GM23338 (cell line): ENCODE data around the gene SRP68. TPM values are rescaled to one million over a fixed set of nuclear protein-coding genes. Genes with fewer than 3 reads are reported as not detected.

Experiments
- ATAC-seq: fragments of 200-7000 bp; cut with Tn5 transposase; 3 replicates; pipeline ENCODE4 v1.9.1; 2020
- DNase-seq: peaks from one replicate; pipeline ENCODE4 v3.0.0-alpha.2; 2015; ENCODE audit warnings: low spot score
- H2AFZ ChIP-seq: fragments of 200-600 bp; sonication (generic); 2 replicates; pipeline ENCODE4 v1.8.0; 2016; ENCODE audit warnings: antibody characterized with exemption, mild to moderate bottlenecking, moderate library complexity
- H3F3A ChIP-seq: fragments of 200-600 bp; sonication (generic); replicated peaks from 2 replicates; pipeline ENCODE4 v1.8.0; 2017; ENCODE audit warnings: antibody characterized with exemption, mixed run types, low read depth
- H3K27ac ChIP-seq: fragments of 200-600 bp; sonication (generic); 2 replicates; pipeline ENCODE4 v1.6.1; 2016; ENCODE audit warnings: low read depth
- H3K27me3 ChIP-seq: fragments of 200-600 bp; sonication (generic); 2 replicates; pipeline ENCODE4 v1.8.0; 2016; ENCODE audit warnings: mild to moderate bottlenecking, mixed run types, moderate library complexity; ENCODE audit not compliant: insufficient read depth
- H3K36me3 ChIP-seq: fragments of 200-600 bp; sonication (generic); 2 replicates; pipeline ENCODE4 v1.8.0; 2016; ENCODE audit warnings: mild to moderate bottlenecking; ENCODE audit not compliant: insufficient read depth
- H3K4me1 ChIP-seq: fragments of 200-600 bp; sonication (generic); 2 replicates; pipeline ENCODE4 v1.8.0; 2016; ENCODE audit warnings: mild to moderate bottlenecking, moderate library complexity; ENCODE audit not compliant: insufficient read depth
- H3K4me2 ChIP-seq: fragments of 200-600 bp; sonication (generic); 2 replicates; pipeline ENCODE4 v1.7.1; 2017; ENCODE audit warnings: mixed run types
- H3K4me3 ChIP-seq: fragments of 200-600 bp; sonication (generic); 2 replicates; pipeline ENCODE4 v1.6.1; 2016; ENCODE audit warnings: mixed run types
- H3K79me2 ChIP-seq: fragments of 200-600 bp; sonication (generic); replicated peaks from 2 replicates; pipeline ENCODE4 v1.8.0; 2017; ENCODE audit warnings: mild to moderate bottlenecking; ENCODE audit not compliant: insufficient read depth
- H3K9me2 ChIP-seq: fragments of 200-600 bp; sonication (generic); 2 replicates; pipeline ENCODE4 v1.8.0; 2017; ENCODE audit not compliant: insufficient read depth
- H4K20me1 ChIP-seq: fragments of 200-600 bp; sonication (generic); replicated peaks from 2 replicates; pipeline ENCODE4 v1.8.0; 2017; ENCODE audit warnings: mild to moderate bottlenecking; ENCODE audit not compliant: insufficient read depth
- H3K27ac Mint-ChIP-seq: 2 replicates; pipeline ENCODE4 v1.8.0; 2020; ENCODE audit warnings: inconsistent platforms, mild to moderate bottlenecking, moderate library complexity, mixed read lengths
- H3K27me3 Mint-ChIP-seq: 3 replicates; pipeline ENCODE4 v1.8.0; 2022; ENCODE audit warnings: low read depth, mild to moderate bottlenecking, moderate library complexity, mixed read lengths, inconsistent platforms; ENCODE audit not compliant: insufficient read depth, poor library complexity
- H3K36me3 Mint-ChIP-seq: 3 replicates; pipeline ENCODE4 v1.8.0; 2021; ENCODE audit warnings: low read depth, mild to moderate bottlenecking, inconsistent platforms, moderate library complexity, mixed read lengths
- H3K4me1 Mint-ChIP-seq: 3 replicates; pipeline ENCODE4 v1.8.0; 2020; ENCODE audit warnings: mild to moderate bottlenecking, inconsistent platforms, mixed read lengths
- H3K4me3 Mint-ChIP-seq: 3 replicates; pipeline ENCODE4 v1.8.0; 2021; ENCODE audit warnings: moderate library complexity, mild to moderate bottlenecking, inconsistent platforms, mixed read lengths
- H3K9me3 Mint-ChIP-seq: 3 replicates; pipeline ENCODE4 v1.8.0; 2020; ENCODE audit warnings: moderate library complexity, mild to moderate bottlenecking, inconsistent platforms, mixed read lengths
- JUNB ChIP-seq: IDR thresholded peaks from one replicate; pipeline ENCODE4 v1.6.1; 2016; ENCODE audit warnings: antibody characterized with exemption; ENCODE audit not compliant: unreplicated experiment
- NANOG ChIP-seq: IDR thresholded peaks from 2 replicates; pipeline ENCODE4 v1.6.1; 2016; ENCODE audit warnings: antibody characterized with exemption, borderline replicate concordance
- POLR2AphosphoS5 ChIP-seq: IDR thresholded peaks from 2 replicates; pipeline ENCODE4 v1.6.1; 2016; ENCODE audit warnings: antibody characterized with exemption, low read depth
- ZNF114 ChIP-seq: fragments of 250-450 bp; sonication (Bioruptor Pico); IDR thresholded peaks from 2 replicates; pipeline ENCODE4 v1.5.0; 2020; ENCODE audit warnings: mild to moderate bottlenecking, moderate library complexity
- ZNF331 ChIP-seq: fragments of 250-450 bp; sonication (Bioruptor Pico); IDR thresholded peaks from 2 replicates; pipeline ENCODE4 v1.5.0; 2020; ENCODE audit warnings: low read depth, mild to moderate bottlenecking, moderate library complexity
- polyA plus RNA-seq: library from polyadenylated mRNA; unstranded; fragments of >200 nt; fragmentation: Nextera tagmentation; extraction: Ambion mirVana; gene quantifications from 2 replicates; pipeline ENCODE4 v1.2.1, GENCODE V29; 2016
- total RNA-seq: library from RNA; depleted of rRNA; stranded (reverse); fragments of >200 nt; shearing (Covaris generic); gene quantifications from 2 replicates; pipeline ENCODE4 v1.2.3, GENCODE V29; 2014
- TF ChIP-seq, protein P1 (sequence below): IDR thresholded peaks from one replicate; pipeline ENCODE4 v1.6.1; 2018; ENCODE audit warnings: antibody characterized with exemption; ENCODE audit not compliant: unreplicated experiment
- TF ChIP-seq, protein P2 (sequence below): IDR thresholded peaks from 2 replicates; pipeline ENCODE4 v1.6.1; 2016; ENCODE audit warnings: antibody characterized with exemption
- TF ChIP-seq, protein P3 (sequence below), 2 experiments: fragments of 200-600 bp in 1 of 2; sonication (generic) in 1 of 2; conservative IDR thresholded peaks; 2 replicates each; pipeline versions ENCODE4 v1.5.1 to v1.6.1; 2016 to 2017; ENCODE audit warnings: antibody characterized with exemption in 2 of 2, low read depth in 2 of 2, mild to moderate bottlenecking in 2 of 2, moderate library complexity in 1 of 2

Gene SRP68
- total and polyA plus RNA-seq, 2 experiments from 2014 or later, result 30.7 to 62.8 TPM

DNA sequence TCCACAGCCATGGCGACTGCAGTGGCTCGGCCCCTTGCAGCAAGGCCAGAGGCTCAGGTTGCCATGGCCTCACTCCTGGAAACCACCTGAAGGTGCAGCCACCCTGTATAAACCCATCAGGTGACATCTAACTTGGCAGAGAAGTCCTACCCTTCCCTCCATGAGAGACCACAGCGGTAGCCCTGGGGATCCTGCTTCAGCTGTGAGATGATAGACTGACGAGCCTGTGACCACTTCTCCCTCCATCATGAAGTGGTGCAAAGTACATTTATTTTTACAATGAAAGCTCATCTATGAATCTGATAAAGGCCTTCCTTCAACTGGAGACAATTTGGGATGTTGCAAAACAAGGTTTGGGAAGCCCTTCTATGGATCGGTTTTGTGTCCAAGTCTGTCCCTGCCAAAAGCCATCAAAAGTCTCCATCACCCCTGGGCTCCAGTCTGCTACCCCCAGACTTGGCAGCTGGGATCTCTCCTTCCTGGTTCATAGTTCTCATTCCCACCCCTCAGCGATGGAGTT lies 8.5 kb upstream of the SRP68 start:
- H4K20me1 ChIP-seq, result 0 out of 2 replicates have a peak, but pooled peaks cover 7% of the 10 kb centered on the region
- peak overlapping the region; percentile 88 for H3K4me2 ChIP-seq
- peaks cover 5% of the 10 kb centered on the region; the same call in 1 of the 2 replicates for H3K36me3 ChIP-seq
- peak overlapping the region; percentile 55 for H3K4me3 Mint-ChIP-seq
- no peak for TF ChIP-seq ZNF331
- peaks cover 24% of the 10 kb centered on the region for H3F3A ChIP-seq
- peaks cover 41% of the 10 kb centered on the region for H3K27me3 ChIP-seq
- H3K27ac Mint-ChIP-seq, result no peak overlapping the region
- no peaks in the 10 kb centered on the region for H3K9me3 Mint-ChIP-seq
- peaks cover 61% of the 10 kb centered on the region for H3K27me3 Mint-ChIP-seq
- no peaks in the 10 kb centered on the region for H3K79me2 ChIP-seq
- peaks cover 42% of the 10 kb centered on the region for H3K4me1 Mint-ChIP-seq
- ATAC-seq, result no peak
- no peaks in the 10 kb centered on the region for H3K9me2 ChIP-seq
- DNase-seq, result no peak
- no peak overlapping the region for H3K27ac ChIP-seq
- H3K4me1 ChIP-seq, result peaks cover 33% of the 10 kb centered on the region
- peak overlapping the region; percentile 52 for H3K4me3 ChIP-seq
- no peak overlapping the region for H2AFZ ChIP-seq
- peaks cover 27% of the 10 kb centered on the region for H3K36me3 Mint-ChIP-seq

DNA sequence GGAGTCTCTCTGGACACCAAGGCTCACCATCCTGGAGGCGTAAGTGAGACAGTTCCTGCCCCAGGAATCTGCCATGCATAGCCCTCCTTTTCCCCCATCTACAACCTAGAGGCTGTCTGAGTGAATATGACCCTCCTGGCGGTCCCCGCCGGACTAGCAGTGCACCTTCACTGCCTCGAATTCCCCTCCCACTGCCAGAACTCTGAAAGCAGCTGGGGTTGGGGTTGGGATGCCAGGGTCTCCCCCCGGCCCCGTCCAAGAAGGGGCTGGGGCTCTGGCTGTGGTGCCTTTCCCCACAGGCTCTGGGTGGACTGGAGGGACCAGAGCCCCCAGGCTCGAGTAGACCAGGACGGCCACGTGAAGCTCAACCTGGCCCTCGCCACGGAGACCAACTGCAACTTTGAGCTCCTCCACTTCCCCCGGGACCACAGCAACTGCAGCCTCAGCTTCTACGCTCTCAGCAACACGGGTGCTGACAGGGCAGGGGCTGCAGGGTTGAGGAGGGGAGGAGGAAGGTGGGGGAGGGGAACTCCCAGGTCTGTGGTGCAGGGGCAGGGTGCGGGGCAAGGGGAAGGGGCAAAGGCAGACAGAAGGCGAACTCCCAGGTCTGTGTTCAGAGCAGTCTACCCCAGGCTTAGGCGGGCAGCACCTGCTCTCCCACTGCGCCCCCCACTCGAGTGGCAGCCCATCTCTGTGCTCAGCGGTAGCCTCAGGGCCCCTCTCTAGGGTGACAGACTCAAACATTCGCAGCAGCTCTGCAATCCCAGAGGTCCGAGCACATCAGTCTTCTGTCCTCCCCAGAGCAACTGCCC lies 7.8 kb upstream of the SRP68 start:
- no peaks in the 10 kb centered on the region; the same call in 2 of the 3 replicates for H3K9me3 Mint-ChIP-seq

DNA sequence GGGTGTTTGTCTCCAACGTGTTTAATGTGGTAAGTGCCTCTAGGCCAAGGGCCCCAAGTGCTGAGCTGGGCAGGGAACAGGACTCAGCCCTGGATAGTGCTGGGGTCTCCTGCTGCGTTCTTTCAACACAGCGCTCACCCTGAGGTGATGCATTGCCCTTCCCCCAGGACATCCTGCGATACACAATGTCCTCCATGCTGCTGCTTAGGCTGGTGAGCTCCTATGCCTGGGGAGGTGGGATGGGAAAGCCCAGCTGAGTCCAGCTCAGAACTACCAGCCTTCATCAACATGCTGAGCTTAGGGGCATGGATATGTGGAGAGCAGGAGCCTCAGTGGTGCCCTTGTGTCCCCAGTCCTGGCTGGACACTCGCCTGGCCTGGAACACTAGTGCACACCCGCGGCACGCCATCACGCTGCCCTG lies 7.2 kb upstream of the SRP68 start:
- no peak overlapping the region for H2AFZ ChIP-seq
- 0 out of 2 replicates have a peak, but pooled peaks cover 7% of the 10 kb centered on the region for H4K20me1 ChIP-seq
- peak overlapping the region; percentile 88 for H3K4me2 ChIP-seq
- H3K27ac Mint-ChIP-seq, result no peak overlapping the region
- no peak overlapping the region for H3K27ac ChIP-seq
- peak overlapping the region; percentile 55 for H3K4me3 Mint-ChIP-seq
- H3K36me3 ChIP-seq, result no peaks in the 10 kb centered on the region
- peaks cover 51% of the 10 kb centered on the region for H3K4me1 Mint-ChIP-seq
- peaks cover 73% of the 10 kb centered on the region for H3K27me3 Mint-ChIP-seq
- no peaks in the 10 kb centered on the region; the same call in 2 of the 3 replicates for H3K9me3 Mint-ChIP-seq
- H3F3A ChIP-seq, result peaks cover 34% of the 10 kb centered on the region
- no peak for DNase-seq
- peaks cover 41% of the 10 kb centered on the region for H3K4me1 ChIP-seq
- H3K27me3 ChIP-seq, result peaks cover 54% of the 10 kb centered on the region
- no peaks in the 10 kb centered on the region for H3K79me2 ChIP-seq
- H3K9me2 ChIP-seq, result no peaks in the 10 kb centered on the region
- ATAC-seq, result no peak
- H3K4me3 ChIP-seq, result peak overlapping the region; percentile 52
- peaks cover 17% of the 10 kb centered on the region for H3K36me3 Mint-ChIP-seq
- TF ChIP-seq NANOG (no peak), JUNB (no peak)
- TF ChIP-seq, protein P1, sequence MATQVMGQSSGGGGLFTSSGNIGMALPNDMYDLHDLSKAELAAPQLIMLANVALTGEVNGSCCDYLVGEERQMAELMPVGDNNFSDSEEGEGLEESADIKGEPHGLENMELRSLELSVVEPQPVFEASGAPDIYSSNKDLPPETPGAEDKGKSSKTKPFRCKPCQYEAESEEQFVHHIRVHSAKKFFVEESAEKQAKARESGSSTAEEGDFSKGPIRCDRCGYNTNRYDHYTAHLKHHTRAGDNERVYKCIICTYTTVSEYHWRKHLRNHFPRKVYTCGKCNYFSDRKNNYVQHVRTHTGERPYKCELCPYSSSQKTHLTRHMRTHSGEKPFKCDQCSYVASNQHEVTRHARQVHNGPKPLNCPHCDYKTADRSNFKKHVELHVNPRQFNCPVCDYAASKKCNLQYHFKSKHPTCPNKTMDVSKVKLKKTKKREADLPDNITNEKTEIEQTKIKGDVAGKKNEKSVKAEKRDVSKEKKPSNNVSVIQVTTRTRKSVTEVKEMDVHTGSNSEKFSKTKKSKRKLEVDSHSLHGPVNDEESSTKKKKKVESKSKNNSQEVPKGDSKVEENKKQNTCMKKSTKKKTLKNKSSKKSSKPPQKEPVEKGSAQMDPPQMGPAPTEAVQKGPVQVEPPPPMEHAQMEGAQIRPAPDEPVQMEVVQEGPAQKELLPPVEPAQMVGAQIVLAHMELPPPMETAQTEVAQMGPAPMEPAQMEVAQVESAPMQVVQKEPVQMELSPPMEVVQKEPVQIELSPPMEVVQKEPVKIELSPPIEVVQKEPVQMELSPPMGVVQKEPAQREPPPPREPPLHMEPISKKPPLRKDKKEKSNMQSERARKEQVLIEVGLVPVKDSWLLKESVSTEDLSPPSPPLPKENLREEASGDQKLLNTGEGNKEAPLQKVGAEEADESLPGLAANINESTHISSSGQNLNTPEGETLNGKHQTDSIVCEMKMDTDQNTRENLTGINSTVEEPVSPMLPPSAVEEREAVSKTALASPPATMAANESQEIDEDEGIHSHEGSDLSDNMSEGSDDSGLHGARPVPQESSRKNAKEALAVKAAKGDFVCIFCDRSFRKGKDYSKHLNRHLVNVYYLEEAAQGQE, result no peak
- TF ChIP-seq, protein P2, sequence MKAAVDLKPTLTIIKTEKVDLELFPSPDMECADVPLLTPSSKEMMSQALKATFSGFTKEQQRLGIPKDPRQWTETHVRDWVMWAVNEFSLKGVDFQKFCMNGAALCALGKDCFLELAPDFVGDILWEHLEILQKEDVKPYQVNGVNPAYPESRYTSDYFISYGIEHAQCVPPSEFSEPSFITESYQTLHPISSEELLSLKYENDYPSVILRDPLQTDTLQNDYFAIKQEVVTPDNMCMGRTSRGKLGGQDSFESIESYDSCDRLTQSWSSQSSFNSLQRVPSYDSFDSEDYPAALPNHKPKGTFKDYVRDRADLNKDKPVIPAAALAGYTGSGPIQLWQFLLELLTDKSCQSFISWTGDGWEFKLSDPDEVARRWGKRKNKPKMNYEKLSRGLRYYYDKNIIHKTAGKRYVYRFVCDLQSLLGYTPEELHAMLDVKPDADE, result no peak

More for the DNA sequence above, 7.8 kb upstream of the SRP68 start:
- Mint-ChIP-seq H3K36me3 (peaks cover 23% of the 10 kb centered on the region), H3K27ac (no peak overlapping the region), H3K4me3 (peak overlapping the region; percentile 55), H3K27me3 (peaks cover 67% of the 10 kb centered on the region), H3K4me1 (peaks cover 47% of the 10 kb centered on the region)
- no peak overlapping the region for H3K27ac ChIP-seq
- DNase-seq (peak; percentile 61), ATAC-seq (peak; percentile 16)
- TF ChIP-seq ZNF114 (CRISPR knock-in tag), result no peak
- TF ChIP-seq, protein P3, sequence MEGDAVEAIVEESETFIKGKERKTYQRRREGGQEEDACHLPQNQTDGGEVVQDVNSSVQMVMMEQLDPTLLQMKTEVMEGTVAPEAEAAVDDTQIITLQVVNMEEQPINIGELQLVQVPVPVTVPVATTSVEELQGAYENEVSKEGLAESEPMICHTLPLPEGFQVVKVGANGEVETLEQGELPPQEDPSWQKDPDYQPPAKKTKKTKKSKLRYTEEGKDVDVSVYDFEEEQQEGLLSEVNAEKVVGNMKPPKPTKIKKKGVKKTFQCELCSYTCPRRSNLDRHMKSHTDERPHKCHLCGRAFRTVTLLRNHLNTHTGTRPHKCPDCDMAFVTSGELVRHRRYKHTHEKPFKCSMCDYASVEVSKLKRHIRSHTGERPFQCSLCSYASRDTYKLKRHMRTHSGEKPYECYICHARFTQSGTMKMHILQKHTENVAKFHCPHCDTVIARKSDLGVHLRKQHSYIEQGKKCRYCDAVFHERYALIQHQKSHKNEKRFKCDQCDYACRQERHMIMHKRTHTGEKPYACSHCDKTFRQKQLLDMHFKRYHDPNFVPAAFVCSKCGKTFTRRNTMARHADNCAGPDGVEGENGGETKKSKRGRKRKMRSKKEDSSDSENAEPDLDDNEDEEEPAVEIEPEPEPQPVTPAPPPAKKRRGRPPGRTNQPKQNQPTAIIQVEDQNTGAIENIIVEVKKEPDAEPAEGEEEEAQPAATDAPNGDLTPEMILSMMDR (conservative IDR thresholded peaks at IDR 0.05; ENCODE audit: low read depth in 2 of 2), result 0 out of 4 replicates have a peak, but pooled peaks of 1 of the 2 experiments have one; percentile 0
- TF ChIP-seq POLR2AphosphoS5, result peak; percentile 48
- peaks cover 4% of the 10 kb centered on the region; the same call in 1 of the 2 replicates for H3K36me3 ChIP-seq
- H3K4me2 ChIP-seq, result peak overlapping the region; percentile 88
- peaks cover 39% of the 10 kb centered on the region for H3K4me1 ChIP-seq
- H3K27me3 ChIP-seq, result peaks cover 47% of the 10 kb centered on the region
- peaks cover 30% of the 10 kb centered on the region for H3F3A ChIP-seq
- H2AFZ ChIP-seq, result no peak overlapping the region
- H3K9me2 ChIP-seq, result no peaks in the 10 kb centered on the region
- no peaks in the 10 kb centered on the region for H3K79me2 ChIP-seq
- peak overlapping the region; percentile 52 for H3K4me3 ChIP-seq
- H4K20me1 ChIP-seq, result 0 out of 2 replicates have a peak, but pooled peaks cover 7% of the 10 kb centered on the region
